Measurements from ENCODE around the gene CLIP2.
"Not testable (repeated sequence)": the region's sequence is repeated elsewhere in the genome, so short reads cannot be mapped to it uniquely, and the experiment has no call there.

Gene CLIP2

GRCh38 chr7:74297516-74298233 is 8.5 kb downstream of the CLIP2 start:
- DNase-seq (ENCODE audit: low spot score): no peak

- no peak for DNase-seq (ENCODE audit: low spot score)
These were observed 10.2 kb downstream of the CLIP2 start for GRCh38 chr7:74299401-74299800.

DNA sequence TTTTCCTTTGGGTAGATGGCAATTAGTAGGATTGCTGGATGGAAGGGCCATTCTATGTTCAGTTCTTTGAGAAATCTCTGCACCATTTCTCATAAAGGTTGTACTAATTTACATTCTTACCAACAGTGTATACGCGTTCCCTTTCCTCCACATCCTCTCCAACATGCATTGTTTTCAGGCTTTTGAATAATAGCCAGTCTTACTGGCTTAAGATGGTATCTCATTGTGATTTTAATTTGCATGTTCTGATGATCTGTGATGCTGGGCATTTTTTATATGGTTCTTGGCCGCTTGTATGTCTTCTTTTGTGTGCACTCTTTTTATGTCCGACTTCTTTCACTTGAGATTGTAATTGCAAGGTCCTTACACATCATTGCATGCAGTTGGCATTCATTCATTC is 11.7 kb downstream of the CLIP2 start:
- no peak for DNase-seq (ENCODE audit: low spot score)

GRCh38 chr7:74302745-74303221 is 13.6 kb downstream of the CLIP2 start:
- DNase-seq (ENCODE audit: low spot score): peak; percentile 50

GRCh38 chr7:74304550-74304949 is 15.3 kb downstream of the CLIP2 start:
- no peak for DNase-seq (ENCODE audit: low spot score)

GRCh38 chr7:74306004-74306729 is 17.0 kb downstream of the CLIP2 start:
- no peak for DNase-seq (ENCODE audit: low spot score)

- peak; percentile 89 for DNase-seq (ENCODE audit: low spot score)
These were observed 17.7 kb downstream of the CLIP2 start for GRCh38 chr7:74306730-74307469.

DNA sequence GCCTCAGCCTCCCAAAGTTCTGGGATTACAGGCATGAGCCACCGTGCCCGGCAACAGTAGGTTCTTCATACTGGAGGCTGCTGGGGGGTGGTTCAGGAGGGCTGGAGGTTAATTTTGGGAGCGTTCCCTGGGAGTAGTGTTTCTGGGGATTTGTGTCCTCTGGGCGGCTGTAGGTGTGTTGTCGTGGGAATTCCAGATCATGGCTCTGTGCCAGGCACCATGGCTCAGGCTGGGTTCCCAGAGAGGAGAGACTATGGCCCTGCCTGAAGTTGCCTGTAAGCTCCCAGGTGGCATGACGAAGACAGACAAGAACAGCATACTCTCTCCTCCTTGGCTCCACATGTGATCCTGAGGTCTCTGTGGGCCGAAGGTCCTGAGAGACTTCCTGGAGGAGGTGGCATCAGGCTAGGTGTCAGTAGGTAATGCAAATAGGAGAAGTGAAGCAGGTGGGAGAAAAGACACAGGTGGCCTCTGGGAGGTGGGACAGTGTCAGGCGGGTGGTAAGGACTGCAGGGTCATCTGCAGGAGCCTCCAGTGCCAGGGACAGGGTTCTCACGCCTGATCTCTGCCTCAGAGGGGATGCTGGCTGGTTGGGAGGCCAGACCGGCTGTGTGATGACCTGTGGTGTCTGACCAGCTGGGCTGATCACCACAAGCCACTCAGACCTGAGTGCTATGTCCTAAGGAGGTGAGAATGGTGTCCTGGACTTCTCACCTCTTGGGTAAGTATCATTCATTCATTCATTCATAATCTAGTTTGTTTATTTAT is 18.7 kb downstream of the CLIP2 start:
- no peak for DNase-seq (ENCODE audit: low spot score)

GRCh38 chr7:74309181-74309580 is 20.0 kb downstream of the CLIP2 start:
- DNase-seq (ENCODE audit: low spot score): no peak

DNA sequence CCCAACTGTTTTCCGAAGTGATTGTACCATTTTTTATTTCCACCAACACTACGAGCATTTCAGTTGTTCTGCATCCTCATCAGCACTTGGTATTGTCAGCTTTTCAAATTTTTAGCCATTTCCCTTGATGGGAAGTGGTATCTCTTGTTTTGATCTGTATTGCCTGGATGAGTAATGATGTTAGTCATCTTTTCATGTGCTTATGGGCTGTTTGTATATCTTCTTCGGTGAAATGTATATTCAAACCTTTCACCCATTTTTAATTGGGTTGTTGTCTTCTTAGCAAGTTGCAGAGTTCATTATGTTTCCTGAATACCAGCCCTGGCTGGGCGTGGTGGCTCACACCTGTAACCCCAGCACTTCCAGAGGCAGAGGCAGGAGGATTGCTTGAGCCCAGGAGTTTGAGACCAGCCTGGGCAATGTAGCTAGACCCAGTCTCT is 22.1 kb downstream of the CLIP2 start:
- DNase-seq (ENCODE audit: low spot score): no peak

DNA sequence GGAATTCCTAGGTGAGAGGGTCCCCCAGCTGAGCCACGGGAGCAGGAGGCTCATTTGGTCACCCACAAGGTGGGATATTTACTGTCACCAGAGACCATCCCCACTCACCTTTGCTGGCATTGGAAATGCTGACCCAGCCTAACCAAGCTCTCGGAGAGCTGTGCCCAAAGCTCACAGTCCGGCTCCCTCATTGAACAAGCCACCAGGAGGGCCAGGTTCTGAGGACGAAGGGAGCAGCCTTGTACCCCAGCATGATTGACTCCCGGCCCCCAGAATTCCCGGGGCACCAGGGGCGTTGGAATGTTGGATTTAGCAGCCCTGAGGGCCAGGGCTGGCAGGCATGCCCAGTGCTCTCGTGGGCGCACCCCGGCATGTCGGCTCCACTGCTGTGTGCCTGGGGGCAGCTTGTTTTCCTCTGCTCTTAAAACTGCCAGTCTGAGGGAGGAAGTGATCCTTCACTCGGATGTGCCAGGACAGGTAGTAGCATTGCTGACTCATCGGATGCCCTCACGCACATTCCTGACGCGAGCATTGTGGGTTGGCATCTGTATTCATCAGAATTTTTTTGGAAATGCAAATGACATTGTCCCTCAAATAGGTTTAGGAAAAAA is 23.3 kb downstream of the CLIP2 start:
- no peak for DNase-seq (ENCODE audit: low spot score)

DNA sequence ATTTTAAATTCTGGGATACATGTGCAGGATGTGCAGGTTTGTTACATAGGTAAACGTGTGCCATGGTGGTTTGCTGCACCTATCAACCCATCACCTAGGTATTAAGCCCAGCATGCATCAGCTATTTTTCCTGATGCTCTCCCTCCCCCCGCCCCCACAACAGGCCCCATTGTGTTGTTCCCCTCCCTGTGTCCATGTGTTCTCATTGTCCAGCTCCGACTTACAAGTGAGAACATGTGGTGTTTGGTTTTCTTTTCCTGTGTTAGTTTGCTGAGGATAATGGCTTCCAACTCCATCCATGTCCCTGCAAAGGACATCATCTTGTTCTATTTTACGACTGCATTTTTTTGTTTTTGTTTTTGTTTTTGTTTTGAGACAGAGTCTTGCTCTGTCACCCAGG is 26.7 kb downstream of the CLIP2 start:
- peak; percentile 70 for DNase-seq (ENCODE audit: low spot score)

GRCh38 chr7:74317146-74317782 is 28.1 kb downstream of the CLIP2 start:
- no peak for DNase-seq (ENCODE audit: low spot score)

- DNase-seq (ENCODE audit: low spot score): no peak
These were observed 28.8 kb downstream of the CLIP2 start for GRCh38 chr7:74318043-74318442.

DNA sequence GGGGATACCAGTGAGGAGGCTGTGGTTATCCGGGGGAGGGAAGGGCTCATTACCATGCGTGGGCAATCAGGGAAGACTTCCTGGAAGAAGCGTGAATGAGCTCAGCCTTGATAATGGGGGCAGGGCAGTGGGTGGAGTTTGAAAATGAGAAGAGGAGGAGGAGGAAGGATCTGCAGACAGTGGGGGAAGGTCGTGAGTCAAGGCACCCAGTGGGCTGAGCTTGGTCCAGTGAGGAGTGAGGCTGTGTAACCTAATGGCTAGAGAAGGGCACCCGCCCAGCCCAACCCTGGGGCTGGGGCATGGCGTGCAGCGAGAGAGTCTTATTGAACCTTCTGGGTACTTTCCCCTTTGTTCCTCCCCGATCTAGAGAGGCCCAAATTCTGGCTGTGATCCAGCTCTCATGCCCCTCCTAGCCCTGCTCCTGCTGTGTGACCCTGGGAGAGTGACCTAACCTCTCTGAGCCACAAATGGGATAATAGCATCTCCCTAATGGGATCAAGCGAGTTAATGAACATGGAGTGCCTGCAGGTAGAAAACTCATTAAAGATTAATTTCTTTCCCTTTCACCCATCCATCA is 31.5 kb downstream of the CLIP2 start:
- DNase-seq (ENCODE audit: low spot score): no peak

DNA sequence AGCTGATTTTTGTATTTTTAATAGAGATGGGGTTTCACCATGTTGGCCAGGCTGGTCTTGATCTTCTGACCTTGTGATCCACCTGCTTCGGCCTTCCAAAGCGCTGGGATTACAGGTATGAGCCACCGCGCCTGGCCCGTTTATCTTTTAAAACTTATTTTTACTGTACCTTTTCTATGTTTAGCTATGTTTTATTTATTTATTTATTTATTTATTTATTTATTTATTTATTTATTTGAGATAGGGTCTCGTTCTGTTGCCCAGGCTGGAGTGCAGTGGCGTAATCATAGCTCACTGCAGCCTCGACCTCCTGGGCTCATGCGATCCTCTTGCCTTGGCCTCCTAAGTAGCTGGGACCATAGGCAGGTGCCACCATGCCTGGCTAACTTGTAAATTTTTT is 33.7 kb downstream of the CLIP2 start:
- DNase-seq (ENCODE audit: low spot score): not testable (repeated sequence)

- peak; percentile 59 for DNase-seq (ENCODE audit: low spot score)
These were observed 35.5 kb downstream of the CLIP2 start for GRCh38 chr7:74324531-74325209.

DNA sequence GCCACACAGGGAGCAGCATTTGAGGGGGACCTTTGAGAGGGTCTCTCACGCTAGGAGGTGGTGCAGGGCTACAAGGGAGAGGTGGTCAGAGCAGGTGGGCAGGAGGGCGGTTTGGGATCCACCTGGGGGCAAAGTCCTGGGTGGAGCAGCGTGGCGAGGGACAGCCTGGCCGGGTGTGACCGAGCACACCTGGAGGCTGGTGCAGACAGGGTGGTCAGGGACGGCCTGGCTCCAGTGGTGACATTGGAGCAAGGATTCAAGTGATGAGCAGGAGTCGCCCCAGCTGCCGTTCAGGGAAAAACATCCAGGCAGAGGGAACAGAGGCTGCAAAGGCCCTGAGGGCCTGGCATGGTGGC is 36.0 kb downstream of the CLIP2 start:
- DNase-seq (ENCODE audit: low spot score): no peak

DNA sequence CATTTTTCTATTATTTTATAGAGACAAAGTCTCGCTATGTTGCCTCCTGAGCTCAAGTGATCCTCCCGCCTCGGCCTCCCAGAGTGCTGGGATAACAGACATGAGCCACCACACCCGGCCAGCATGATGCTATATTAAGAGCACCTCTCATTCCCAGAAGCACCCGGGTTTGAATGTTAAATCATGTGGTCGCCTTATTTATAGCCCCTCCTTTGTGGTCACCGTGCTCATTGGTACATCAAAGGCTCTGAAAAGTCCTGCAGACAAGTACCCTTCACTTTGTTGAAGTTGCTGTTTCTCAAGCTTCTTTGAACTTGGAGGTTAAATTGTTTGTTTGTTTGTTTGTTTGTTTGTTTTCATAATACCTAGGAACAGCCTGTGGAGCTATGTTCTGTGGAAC is 40.0 kb downstream of the CLIP2 start:
- DNase-seq (ENCODE audit: low spot score): no peak

All from pons (tissue), 1 donor.